Epidermal melanocyte (primary cell): ENCODE data around the gene GRIP1.
"Not testable (repeated sequence)": the region's sequence is repeated elsewhere in the genome, so short reads cannot be mapped to it uniquely, and the experiment has no call there.

Source experiments
- DNase-seq: peaks from one replicate; pipeline ENCODE4 v3.0.0; 2011; ENCODE audit warnings: low spot score; ENCODE audit not compliant: insufficient read length

The GRIP1 gene

DNA sequence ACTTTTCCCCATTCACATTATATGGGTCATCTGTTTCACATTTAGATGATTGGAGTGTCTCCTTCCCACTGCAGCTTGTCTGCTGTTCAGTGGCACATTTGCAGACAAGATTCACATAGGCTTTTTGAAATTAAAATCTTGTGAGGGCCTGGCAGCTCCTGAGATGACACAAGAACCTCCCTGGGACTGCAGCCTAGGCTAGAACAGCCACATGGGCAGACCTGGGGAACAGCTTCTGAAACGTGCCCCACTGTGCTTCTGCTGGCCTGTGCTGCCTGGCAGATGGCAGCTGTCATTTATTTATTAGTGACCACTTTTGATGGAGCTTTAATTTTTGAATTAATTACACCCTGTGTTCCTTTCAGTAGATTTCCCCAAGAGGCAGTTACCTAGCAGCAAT lies 137.4 kb downstream of the GRIP1 start:
- DNase-seq = no peak

DNA sequence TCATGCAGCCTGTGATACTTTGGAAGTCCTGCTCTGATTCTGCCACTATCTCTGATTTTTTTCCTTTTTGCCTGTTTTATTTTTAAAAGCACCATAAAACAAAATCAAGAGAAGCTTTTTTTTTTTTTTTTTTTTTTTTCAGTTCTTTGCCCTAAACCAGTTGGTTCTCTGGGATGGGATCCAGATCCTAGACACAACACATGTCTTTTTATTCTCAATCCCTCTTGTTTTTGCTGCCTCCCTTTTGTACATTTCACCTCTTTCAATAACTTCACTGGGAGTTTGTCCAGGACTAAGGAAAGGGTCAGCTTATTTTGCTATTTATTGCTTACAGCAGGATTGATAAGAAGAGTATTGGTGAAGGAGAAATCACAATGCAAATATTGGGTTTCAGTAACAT lies 139.4 kb downstream of the GRIP1 start:
- DNase-seq = no peak

DNA sequence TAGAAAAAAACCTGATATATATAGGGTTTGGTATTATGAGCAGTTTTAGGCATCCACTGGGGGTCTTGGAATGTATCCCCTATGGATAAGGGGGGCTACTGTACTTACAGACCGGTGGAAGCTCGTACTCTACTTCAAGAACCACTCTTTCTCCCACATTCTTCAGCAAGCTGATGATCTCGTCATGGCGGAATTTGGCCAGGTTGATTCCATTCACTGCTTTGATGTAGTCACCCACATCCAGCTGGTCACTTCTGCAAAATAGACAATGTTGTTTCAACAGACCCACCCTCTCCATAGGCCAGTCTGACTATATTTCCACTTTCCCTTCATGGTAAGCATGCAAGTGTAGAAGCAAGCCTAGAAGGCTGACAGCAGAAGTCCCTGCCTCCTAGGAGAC lies 139.9 kb downstream of the GRIP1 start:
- no peak for DNase-seq

DNA sequence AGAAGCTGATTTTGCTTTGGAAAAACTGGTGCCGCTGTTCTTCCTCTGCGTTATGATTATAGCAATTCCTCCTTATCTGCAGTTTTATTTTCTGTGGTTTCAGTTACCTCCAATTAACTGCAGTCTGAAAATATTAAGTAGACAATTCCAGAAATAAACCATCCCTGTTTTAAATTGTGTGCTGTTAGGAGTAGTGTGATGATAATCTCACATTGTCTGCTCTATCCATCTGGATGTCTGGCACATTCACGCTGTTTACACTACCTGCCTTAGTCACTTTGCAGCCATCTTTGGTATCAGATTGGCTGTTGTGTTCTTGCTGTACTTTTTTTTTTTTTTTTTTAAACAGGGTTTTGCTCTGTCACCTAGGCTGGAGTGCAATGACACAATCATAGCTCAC lies 141.0 kb downstream of the GRIP1 start:
- DNase-seq = no peak

DNA sequence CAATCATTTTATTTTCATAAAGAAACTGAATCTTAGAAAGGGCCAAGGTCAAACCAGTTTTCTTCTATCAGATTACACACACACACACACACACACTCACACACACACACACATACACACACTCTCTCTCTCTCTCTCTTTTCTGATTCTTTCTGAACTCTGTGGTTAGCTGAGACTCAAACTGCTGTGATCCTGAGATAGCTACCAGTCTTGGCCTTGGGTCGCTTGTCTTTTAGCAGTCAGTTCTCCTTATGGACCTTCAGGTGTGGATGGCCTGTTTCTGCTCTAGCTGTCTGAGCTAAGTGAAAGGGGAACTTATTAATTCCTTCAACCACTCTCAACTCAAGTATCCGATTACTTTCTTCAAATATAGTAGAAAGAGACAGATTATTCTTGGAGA lies 145.1 kb downstream of the GRIP1 start:
- DNase-seq = no peak

DNA sequence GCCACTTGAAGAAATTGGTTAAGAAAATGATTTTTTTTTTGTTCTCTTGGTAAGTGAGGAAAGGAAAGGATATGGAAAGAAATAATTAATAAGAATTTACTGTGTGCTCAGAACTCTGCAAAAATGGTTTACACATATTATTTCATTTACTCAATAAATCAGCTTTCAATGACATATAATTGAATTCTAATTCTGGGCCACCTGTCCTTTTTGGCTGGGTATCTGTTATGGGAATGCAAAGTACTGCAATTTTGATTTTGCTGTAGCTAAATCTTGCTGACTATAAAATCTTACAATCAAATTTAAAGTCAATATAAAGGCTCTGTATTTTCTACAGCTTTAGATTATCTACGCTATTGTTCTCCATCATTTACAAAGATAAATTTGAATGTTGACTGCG lies 147.1 kb downstream of the GRIP1 start:
- DNase-seq = no peak

DNA sequence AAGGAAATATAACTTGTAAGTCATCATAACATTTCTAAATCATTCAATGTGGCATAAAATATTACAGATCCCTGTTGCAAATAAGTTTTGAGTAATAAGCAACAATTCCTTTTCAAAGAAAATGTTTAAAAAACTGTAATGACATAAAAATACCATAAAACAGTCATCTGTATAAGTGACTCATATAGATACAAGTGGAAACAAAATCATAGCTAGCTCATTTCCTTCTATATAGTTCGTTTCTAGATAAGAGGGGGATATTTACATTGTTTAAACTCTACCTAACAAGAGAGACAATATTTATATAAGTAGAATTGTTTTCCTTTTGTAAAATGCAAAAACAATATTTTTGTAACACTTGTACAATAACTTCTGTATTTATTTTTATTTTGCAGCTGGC lies 148.9 kb downstream of the GRIP1 start:
- DNase-seq = no peak

DNA sequence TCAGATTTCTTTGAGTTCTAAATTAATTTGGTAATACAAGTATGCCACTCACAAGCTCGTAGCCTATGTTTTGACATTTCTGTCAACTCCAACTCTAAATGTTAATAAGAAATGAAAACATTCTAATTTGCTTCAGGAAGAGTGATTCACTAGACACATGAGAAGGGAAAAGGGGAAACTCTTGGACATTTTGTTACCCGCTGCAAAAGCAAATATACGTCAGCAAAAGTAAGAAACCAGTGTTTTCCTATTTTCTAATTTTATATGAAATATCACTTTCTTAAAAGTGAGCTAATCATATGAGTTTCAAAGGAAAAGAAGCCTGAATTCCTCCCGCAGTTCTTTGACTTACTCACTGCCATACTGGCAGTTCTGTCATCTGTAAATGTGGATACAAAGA lies 162.3 kb downstream of the GRIP1 start:
- DNase-seq = no peak

DNA sequence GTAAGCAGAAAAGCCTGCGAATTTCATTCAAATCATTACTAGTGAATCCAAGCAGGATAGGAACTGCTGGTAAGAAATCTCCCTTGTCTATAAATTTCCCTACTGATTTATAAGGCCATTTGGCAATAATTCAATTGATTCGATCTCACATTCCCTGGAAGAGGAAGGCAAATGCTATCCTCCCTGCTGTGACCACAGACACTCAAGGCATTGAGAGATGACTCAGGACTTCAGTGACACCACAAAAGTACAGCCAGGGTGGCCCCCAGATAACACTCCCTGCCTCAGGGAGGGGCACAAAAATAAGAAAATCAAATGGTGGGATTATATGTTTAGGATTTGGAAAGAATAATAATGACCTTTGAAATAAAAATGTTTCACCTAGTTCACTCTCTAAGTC lies 162.7 kb downstream of the GRIP1 start:
- no peak for DNase-seq

DNA sequence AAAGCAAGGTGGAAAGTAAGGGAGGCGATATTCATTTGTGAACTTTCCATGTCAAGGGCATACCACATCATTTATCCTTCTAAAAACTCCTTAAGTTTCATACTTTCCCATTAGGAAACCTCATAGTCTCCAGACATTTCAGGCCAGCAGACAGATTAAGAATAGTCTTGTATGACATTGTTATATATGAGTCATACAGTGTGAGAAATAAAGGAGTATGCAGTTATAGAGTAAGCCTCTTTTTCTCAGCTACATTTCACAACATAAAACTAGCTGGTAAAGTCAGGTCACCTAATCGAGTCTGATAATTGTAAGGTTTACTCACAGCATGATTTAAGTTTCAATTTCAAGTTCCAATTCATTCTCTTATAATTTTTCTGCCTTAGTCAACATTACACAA lies 164.3 kb downstream of the GRIP1 start:
- DNase-seq = no peak

DNA sequence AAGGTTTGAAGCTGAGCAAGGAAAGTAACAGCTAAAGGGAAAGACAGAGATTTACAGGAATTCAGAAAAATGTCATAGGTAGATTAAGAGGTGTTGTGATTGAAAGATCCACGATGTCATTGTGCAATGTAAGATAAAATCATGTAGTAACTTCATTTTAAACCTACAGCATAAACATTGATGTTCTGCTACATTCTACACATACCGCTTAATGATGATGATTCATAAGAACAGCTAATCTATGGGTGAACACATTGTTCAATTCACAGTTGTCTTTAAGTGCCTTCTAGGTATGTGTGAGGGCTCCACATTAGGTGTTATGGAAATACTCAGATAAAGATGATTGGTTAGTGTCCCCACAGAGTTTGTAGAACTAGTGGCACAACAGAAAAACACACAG lies 170.9 kb downstream of the GRIP1 start:
- DNase-seq = no peak

DNA sequence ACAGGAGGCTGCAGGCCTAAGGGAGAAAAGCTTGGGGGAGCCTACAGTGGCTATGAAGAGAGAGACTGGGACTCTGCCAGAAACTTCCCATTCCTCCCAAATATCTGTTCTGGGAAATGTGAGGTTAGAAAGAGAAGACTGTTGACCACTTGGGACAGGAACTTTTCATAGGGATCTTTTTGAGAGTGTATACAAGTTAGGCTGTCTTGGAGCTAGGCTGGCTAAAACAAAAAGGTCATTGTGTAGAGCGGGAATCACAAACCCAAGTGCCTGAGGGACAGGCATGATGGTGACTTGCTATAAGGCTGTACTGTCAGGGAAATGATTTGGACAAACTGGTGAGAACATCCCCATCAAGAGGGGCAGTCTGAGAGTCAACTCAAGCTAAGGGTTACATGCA lies 175.1 kb downstream of the GRIP1 start:
- DNase-seq = peak; percentile 57

DNA sequence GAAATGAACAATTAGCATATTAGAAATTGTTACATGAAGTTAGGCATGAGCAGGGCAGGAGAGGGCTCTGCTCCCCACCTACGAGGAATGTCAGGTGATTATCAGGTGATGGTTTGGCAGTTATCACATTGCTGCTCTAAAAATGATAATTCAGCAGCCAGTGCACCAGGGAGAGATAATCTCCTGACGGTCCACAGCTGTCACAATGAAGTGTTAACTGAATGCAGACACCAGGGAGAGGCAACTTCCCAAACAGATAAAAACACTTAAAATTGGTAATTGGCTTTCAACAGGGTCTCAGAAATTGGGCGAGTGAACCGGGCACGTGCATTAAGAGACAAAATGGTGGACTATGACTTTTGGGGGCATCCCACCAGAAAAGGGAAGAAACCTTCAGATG lies 176.0 kb downstream of the GRIP1 start:
- DNase-seq = no peak

DNA sequence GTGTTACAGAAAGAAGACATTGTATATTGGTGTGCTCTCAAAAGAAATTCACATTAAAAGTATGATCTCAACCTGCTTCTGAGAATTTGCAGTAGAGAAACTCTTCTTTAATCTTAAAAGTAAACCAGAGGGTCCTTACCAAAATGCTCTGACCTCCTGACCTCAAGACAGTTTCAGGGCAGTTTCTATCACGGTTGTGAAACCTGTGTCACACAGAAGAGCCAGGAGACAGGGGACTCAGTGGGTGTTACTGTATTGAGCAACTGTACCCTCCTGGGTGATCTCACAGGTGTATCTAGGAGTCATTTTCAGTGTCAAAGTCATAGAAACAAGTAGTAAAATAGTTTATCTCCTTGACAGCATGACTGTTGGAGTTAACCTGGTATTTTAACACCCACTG lies 178.0 kb downstream of the GRIP1 start:
- no peak for DNase-seq

DNA sequence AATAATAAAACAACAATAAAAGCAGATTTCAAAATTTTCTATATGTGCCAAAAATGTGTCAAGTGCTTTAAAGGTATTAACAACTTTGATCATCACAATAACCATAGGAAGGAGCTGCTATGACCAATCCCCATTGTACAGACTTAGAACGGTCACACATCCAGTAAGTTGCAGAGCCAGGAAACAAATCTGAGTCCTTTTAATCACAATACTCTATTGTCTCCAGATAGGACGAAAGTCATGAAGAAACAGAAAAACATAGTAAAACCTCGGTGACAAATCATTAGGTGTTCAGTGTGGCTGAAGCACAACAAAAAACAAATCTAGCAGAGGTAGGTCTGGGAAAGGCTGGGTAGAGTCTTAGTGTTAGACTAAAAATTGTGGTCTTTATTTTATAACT lies 178.8 kb downstream of the GRIP1 start:
- DNase-seq = no peak

DNA sequence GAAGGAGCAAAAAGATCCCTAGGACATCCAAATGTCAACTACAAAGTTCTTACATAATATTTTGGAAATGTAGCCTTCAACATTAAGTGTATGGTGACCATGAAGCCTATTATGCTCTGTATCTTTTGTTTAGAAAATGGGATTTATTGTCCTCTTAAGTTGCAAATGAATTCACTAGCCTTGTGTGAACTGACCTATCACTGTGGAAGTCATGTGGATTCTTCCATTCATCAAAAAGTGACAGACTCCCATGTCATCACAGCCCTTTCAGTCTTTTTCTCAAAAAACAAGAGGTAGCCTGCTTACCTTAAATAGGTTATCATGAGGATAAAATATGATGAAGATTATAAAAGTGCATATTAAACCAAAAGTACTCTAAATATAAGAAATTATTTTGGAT lies 179.9 kb downstream of the GRIP1 start:
- DNase-seq = no peak

DNA sequence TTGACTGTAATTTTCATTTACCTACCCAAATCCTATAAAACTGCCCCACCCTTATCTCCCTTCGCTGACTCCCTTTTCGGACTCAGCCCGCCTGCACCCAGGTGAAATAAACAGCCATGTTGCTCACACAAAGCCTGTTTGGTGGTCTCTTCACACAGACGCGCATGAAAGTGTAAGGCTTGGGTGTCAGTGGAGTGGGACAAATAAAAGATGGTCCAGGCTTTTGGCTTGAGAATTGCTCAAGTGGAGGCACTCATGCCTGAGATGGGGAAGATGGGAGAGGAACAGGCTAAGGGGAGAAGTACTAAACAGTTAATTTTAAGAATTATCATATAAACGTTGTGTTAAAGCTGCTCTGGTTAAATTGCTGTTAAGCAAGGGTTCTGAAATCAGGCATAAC lies 180.8 kb downstream of the GRIP1 start:
- not testable (repeated sequence) for DNase-seq

DNA sequence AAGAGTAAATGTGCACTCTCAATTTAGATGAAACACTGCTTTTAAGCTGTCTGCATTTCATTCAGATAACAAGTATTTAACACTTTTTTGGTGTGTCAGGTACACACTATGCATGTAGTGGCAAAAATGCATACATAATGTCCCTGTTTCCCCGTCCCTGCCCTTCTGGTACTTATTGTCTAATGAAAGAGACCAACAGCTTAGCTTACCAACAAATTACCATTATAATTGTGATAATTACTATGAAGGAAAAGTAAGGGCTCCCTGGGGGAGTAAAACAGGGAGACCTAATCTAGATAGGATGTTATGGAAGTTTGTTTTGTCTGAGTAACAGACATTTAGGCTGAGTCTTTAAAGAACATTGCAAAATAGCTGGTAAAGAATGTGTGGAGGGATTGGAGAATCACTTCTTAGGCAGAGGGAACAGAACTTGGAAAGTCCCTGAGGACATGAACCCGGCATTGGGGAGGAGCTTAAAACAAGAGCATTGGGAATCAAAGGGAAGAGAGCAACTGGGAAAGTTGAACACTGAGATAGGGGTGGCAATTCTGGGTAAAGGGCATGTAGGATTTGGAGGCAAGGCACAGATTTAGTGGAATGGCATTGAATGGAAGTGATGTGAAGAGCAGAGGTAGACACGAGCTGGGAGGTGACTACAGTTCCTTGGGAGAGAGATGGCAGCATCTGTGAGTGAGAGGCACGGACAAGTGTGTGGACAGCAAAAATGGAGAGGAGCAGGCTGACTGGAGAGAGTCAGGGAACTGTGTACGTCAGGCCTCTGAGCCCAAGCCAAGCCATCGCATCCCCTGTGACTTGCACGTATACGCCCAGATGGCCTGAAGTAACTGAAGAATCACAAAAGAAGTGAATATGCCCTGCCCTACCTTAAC lies 181.6 kb downstream of the GRIP1 start:
- DNase-seq = no peak

DNA sequence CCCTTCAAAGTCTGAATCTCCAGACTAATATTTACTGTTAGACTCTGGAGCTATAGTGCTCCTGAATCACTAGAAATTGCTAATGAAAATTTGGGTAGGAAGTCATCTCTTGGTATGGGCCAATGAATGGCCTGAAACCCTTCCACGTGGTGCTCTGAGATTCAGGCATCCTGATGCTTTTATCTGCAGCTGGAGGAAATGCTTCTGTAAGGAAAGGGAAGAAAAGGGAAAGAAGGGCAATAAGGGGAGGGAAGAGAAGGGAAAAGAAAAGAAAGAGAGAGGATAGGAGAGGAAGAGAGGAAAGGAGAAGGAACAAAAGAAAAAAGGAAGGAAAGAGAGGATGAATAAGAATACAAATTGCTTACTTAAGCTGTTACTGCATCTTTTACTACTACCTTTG lies 182.3 kb downstream of the GRIP1 start:
- DNase-seq = no peak

DNA sequence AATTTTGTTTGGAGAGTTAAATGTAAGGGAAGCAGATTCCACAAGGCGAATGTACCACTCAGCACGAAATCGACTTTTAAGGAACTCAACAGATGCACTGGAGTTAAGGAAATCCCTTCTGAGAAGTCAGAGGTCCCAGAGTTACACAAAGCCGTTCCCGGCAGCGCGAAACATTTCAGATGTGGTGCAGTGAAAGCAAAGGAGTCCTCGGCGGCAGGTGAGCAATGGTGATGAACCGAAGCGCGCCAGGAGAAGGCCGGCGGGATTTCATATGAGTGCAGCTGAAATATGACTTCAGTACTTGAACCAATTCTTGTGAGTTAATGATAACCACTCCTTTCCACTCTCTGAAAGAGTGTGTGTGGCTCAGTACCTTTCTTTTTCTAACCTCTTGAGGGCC lies 183.2 kb downstream of the GRIP1 start:
- no peak for DNase-seq

DNA sequence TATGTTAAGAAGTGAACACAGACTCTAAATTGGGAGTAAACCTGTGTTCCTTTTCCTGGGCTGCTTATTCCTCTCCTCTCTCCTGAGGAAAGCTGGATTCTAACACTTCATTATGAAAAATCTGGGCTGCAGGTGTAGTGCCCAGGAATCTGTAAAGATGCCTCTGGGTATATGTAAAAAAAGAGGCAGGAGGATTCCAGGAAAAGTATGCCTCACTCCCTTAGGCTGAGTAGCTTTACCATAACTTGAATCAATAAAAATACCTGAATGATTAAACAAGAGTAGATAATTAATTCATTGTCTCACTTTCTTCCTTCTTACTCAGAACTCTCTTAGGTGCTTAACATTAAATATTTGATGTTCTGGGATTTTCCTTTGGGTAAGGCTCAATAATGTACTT lies 185.1 kb downstream of the GRIP1 start:
- no peak for DNase-seq

DNA sequence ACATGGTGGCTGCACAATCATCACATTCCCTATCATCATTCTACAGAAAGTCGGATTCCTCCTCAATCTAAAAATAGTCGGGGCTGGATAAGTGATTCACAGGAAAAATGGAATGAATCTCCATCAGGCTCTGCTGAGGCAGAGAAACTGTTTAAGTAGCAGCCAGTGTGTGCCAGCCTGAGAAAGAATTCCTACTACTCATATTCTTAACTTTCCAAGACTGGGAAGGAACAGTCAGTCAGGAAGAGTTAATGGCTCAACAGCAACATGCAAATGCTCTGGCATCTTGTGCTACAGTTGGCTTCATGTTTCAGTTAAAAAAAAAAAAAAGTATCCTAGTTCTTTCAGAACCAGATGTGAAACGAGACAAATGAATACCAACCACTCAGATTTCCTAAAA lies 187.0 kb downstream of the GRIP1 start:
- DNase-seq = peak; percentile 53

DNA sequence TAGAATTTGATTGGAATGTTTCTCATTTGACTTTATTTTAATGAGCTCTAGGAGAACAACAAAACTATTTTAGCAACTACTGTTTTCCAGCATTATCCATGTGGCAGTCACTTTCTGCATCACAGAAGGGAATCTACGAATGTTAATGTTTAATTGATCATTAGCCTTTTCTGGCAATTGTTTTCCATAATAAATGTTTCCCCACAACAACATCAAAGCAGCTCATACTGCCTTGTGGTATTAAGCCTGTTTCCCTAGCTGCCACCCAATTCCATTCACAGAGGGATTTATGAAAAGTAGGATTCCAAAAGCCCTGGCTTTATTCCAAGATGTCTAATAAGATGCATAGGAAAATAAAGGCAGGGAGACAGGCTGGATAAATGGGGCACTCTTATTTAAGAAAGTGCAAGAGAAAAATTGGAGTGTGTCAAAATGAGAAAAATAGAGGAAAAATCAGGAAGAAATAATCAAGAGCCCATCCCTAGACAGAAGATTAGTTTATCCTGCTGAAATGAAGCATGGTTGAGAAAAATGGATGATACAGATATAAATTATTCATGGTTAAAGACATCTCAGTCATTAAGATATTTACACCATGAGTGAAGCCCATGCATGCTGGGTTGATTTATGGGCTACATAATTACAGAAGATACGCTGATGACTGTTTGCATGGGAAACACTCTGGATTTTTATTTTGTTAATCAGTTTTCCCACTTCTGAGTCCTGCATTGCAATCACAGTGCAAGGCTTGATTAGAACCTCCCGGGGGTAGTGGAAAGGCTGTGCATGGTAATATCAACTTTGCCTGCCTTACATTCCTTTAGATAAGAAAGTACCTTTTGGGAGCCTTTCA lies 196.3 kb downstream of the GRIP1 start:
- no peak for DNase-seq
